Measurements from ENCODE around the gene OPTC.
"Not testable (repeated sequence)": the region's sequence is repeated elsewhere in the genome, so short reads cannot be mapped to it uniquely, and the experiment has no call there.

OPTC gene

DNA sequence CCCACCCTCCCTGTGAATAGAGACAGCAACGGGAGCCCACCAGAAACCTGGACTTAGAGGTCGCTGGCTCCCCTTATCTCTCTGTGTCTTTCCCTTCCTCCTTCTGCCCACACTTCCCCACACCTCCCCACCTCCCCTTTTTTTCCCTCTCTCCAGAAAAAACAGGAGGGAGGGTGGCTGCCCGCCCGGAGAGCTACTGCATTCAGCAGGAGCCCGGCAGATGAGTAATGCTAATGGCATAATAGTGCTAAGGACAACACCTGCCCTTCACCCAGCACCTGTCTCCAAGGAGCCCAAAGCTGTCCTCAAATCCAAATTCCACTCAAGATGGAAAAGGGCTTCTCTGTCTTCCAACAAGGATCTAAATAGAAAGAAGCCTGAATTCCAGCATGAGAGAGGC is 29.7 kb upstream of the OPTC start:
- H3K4me2 ChIP-seq (ENCODE audit: low read depth, low read length, poor library complexity, severe bottlenecking) = no peak overlapping the region
- no peaks in the 10 kb centered on the region for H3K9me2 ChIP-seq (replicated peaks; ENCODE audit: low read depth, low read length)
- TF ChIP-seq EZH2phosphoT487 (IDR thresholded peaks at IDR 0.05; ENCODE audit: borderline replicate concordance) = no peak
- TF ChIP-seq, protein P1, sequence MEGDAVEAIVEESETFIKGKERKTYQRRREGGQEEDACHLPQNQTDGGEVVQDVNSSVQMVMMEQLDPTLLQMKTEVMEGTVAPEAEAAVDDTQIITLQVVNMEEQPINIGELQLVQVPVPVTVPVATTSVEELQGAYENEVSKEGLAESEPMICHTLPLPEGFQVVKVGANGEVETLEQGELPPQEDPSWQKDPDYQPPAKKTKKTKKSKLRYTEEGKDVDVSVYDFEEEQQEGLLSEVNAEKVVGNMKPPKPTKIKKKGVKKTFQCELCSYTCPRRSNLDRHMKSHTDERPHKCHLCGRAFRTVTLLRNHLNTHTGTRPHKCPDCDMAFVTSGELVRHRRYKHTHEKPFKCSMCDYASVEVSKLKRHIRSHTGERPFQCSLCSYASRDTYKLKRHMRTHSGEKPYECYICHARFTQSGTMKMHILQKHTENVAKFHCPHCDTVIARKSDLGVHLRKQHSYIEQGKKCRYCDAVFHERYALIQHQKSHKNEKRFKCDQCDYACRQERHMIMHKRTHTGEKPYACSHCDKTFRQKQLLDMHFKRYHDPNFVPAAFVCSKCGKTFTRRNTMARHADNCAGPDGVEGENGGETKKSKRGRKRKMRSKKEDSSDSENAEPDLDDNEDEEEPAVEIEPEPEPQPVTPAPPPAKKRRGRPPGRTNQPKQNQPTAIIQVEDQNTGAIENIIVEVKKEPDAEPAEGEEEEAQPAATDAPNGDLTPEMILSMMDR (conservative IDR thresholded peaks at IDR 0.05; ENCODE audit: low read length) = no peak
- H3K36me3 ChIP-seq (ENCODE audit: insufficient read depth, low read length) = no peaks in the 10 kb centered on the region
- H3K9ac ChIP-seq (ENCODE audit: low read depth, low read length, poor library complexity, severe bottlenecking) = no peak overlapping the region
- no peaks in the 10 kb centered on the region for H3F3A ChIP-seq (ENCODE audit: low read depth)
- no peak overlapping the region for H2AFZ ChIP-seq (ENCODE audit: low read length)
- H3K4me3 ChIP-seq (ENCODE audit: low read length, poor library complexity, severe bottlenecking) = no peak overlapping the region
- no peaks in the 10 kb centered on the region for H3K27me3 ChIP-seq (ENCODE audit: insufficient read depth, low read length, poor library complexity, severe bottlenecking)
- H4K20me1 ChIP-seq (ENCODE audit: insufficient read depth, low read length, poor library complexity, severe bottlenecking) = no peaks in the 10 kb centered on the region
- no peaks in the 10 kb centered on the region for H3K4me1 ChIP-seq (ENCODE audit: insufficient read depth, low read length, poor library complexity, severe bottlenecking)
- H3K79me2 ChIP-seq (ENCODE audit: insufficient read depth, low read length) = no peaks in the 10 kb centered on the region
- H3K9me3 ChIP-seq (ENCODE audit: insufficient read depth, low read depth, low read length) = no peaks in the 10 kb centered on the region

- no peaks in the 10 kb centered on the region for H3K9me2 ChIP-seq (replicated peaks; ENCODE audit: low read depth, low read length)
- no peak overlapping the region for H3K4me3 ChIP-seq (ENCODE audit: low read length, poor library complexity, severe bottlenecking)
- H2AFZ ChIP-seq (ENCODE audit: low read length) = no peak overlapping the region
- H3K79me2 ChIP-seq (ENCODE audit: insufficient read depth, low read length) = no peaks in the 10 kb centered on the region
- TF ChIP-seq, protein P1 (conservative IDR thresholded peaks at IDR 0.05; ENCODE audit: low read length) = no peak
- TF ChIP-seq EZH2phosphoT487 (IDR thresholded peaks at IDR 0.05; ENCODE audit: borderline replicate concordance) = no peak
- no peak overlapping the region for H3K4me2 ChIP-seq (ENCODE audit: low read depth, low read length, poor library complexity, severe bottlenecking)
- H3F3A ChIP-seq (ENCODE audit: low read depth) = no peaks in the 10 kb centered on the region
- no peaks in the 10 kb centered on the region for H3K36me3 ChIP-seq (ENCODE audit: insufficient read depth, low read length)
- H3K9ac ChIP-seq (ENCODE audit: low read depth, low read length, poor library complexity, severe bottlenecking) = no peak overlapping the region
- H3K9me3 ChIP-seq (ENCODE audit: insufficient read depth, low read depth, low read length) = no peaks in the 10 kb centered on the region
- H3K27me3 ChIP-seq (ENCODE audit: insufficient read depth, low read length, poor library complexity, severe bottlenecking) = no peaks in the 10 kb centered on the region
- no peaks in the 10 kb centered on the region for H4K20me1 ChIP-seq (ENCODE audit: insufficient read depth, low read length, poor library complexity, severe bottlenecking)
- no peaks in the 10 kb centered on the region for H3K4me1 ChIP-seq (ENCODE audit: insufficient read depth, low read length, poor library complexity, severe bottlenecking)
Measured at GRCh38 chr1:203464743-203465142, 29.2 kb upstream of the OPTC start.

DNA sequence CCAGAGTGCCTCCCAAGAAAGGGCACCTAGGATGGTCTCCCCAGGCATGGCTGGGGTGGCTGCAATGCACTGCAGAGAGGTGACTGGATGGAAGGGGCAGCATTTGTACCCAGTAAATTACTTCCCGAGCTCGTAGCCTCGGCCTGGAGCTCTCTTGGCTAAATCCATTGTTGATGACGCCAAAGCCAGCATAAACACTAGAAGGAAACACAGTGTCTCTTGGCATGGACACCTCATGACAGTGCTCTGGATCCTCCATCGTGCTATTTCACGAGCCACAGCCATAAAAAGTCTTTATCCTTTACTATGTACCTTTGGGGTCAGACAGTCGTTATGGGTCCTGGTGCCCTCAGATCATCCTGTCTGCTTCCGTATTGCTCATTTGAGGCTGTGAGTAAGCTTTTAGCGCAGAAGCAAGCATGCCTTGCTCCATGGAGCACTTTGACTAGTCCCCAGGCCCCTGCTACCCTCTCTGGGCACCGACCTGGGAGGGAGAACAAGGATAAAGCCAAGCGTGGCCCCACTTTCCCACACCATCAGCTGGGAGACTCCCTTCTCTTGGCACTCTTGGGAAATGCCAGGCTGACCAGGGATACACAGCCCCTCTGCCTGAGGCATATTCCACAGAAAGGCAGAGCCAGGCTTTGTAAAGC is 28.7 kb upstream of the OPTC start:
- Histone ChIP-seq H3K4me1 (ENCODE audit: insufficient read depth, low read length, poor library complexity, severe bottlenecking) (no peaks in the 10 kb centered on the region), H3F3A (ENCODE audit: low read depth) (no peaks in the 10 kb centered on the region), H3K36me3 (ENCODE audit: insufficient read depth, low read length) (no peaks in the 10 kb centered on the region), H3K4me2 (ENCODE audit: low read depth, low read length, poor library complexity, severe bottlenecking) (no peak overlapping the region), H3K9me2 (replicated peaks; ENCODE audit: low read depth, low read length) (no peaks in the 10 kb centered on the region), H3K4me3 (ENCODE audit: low read length, poor library complexity, severe bottlenecking) (no peak overlapping the region), H4K20me1 (ENCODE audit: insufficient read depth, low read length, poor library complexity, severe bottlenecking) (no peaks in the 10 kb centered on the region), H3K9me3 (ENCODE audit: insufficient read depth, low read depth, low read length) (no peaks in the 10 kb centered on the region), H3K79me2 (ENCODE audit: insufficient read depth, low read length) (no peaks in the 10 kb centered on the region), H2AFZ (ENCODE audit: low read length) (no peak overlapping the region), H3K27me3 (ENCODE audit: insufficient read depth, low read length, poor library complexity, severe bottlenecking) (no peaks in the 10 kb centered on the region), H3K9ac (ENCODE audit: low read depth, low read length, poor library complexity, severe bottlenecking) (no peak overlapping the region)
- no peak for TF ChIP-seq EZH2phosphoT487 (IDR thresholded peaks at IDR 0.05; ENCODE audit: borderline replicate concordance)

DNA sequence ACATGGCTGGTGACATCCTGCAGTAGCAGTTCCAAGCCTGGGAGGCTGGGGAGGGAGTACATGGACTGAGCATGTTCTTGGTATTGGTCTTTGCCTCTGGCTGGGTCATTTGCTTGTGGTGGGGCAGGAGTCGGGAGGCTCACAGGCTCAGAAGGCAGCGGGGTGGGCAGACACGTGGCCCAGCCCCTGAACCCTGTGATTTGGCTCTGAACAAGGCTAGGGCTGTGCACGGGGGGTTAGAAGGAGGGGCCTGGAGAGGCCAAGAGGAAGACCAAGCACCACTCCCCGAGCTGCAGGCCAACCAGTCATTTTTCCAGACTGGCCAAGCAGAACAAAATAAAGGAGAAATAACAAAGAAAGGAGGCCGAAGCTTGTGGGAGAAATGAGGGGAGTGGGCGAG is 28.0 kb upstream of the OPTC start:
- Histone ChIP-seq H3K4me2 (ENCODE audit: low read depth, low read length, poor library complexity, severe bottlenecking) (no peak overlapping the region), H4K20me1 (ENCODE audit: insufficient read depth, low read length, poor library complexity, severe bottlenecking) (no peaks in the 10 kb centered on the region), H3K79me2 (ENCODE audit: insufficient read depth, low read length) (no peaks in the 10 kb centered on the region), H3F3A (ENCODE audit: low read depth) (no peaks in the 10 kb centered on the region), H3K9me2 (replicated peaks; ENCODE audit: low read depth, low read length) (no peaks in the 10 kb centered on the region), H3K4me3 (ENCODE audit: low read length, poor library complexity, severe bottlenecking) (no peak overlapping the region), H3K4me1 (ENCODE audit: insufficient read depth, low read length, poor library complexity, severe bottlenecking) (no peaks in the 10 kb centered on the region), H3K36me3 (ENCODE audit: insufficient read depth, low read length) (no peaks in the 10 kb centered on the region), H3K9me3 (ENCODE audit: insufficient read depth, low read depth, low read length) (no peaks in the 10 kb centered on the region), H2AFZ (ENCODE audit: low read length) (no peak overlapping the region), H3K9ac (ENCODE audit: low read depth, low read length, poor library complexity, severe bottlenecking) (no peak overlapping the region), H3K27me3 (ENCODE audit: insufficient read depth, low read length, poor library complexity, severe bottlenecking) (no peaks in the 10 kb centered on the region)
- no peak for TF ChIP-seq EZH2phosphoT487 (IDR thresholded peaks at IDR 0.05; ENCODE audit: borderline replicate concordance)
- TF ChIP-seq, protein P1 (conservative IDR thresholded peaks at IDR 0.05; ENCODE audit: low read length) = no peak

DNA sequence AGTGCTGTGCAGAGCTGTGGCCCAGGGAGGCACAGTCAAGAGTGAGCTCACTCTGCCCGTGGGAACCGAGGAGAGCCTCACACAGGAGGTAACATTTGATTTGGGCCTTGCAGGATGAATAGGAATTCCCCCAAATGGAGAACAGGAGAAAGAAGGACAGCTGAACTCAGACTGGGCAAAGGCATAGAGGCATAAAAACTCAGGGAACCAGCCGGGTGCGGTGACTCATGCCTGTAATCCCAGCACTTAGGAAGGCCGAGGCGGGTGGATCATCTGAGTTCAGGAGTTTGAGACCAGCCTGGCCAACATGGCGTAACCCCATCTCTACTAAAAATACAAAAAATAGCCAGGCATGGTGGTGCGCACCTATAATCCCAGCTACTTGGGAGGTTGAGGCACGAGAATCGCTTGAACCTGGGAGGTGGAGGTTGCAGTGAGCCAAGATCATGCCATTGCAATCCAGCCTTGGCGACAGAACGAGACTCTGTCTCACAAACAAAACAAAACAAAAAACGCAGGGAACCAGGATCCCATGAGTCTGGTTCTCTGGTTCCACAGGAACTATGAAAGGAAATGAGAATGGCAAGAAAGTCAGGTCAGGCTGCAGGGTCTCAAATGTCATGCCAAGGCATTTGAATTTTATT is 26.9 kb upstream of the OPTC start:
- not testable (repeated sequence) for H3K36me3 ChIP-seq (ENCODE audit: insufficient read depth, low read length); H3F3A ChIP-seq (ENCODE audit: low read depth); H3K4me1 ChIP-seq (ENCODE audit: insufficient read depth, low read length, poor library complexity, severe bottlenecking); H3K4me2 ChIP-seq (ENCODE audit: low read depth, low read length, poor library complexity, severe bottlenecking); H4K20me1 ChIP-seq (ENCODE audit: insufficient read depth, low read length, poor library complexity, severe bottlenecking); H3K9me2 ChIP-seq (replicated peaks; ENCODE audit: low read depth, low read length); H3K27me3 ChIP-seq (ENCODE audit: insufficient read depth, low read length, poor library complexity, severe bottlenecking); H3K4me3 ChIP-seq (ENCODE audit: low read length, poor library complexity, severe bottlenecking); H3K9me3 ChIP-seq (ENCODE audit: insufficient read depth, low read depth, low read length); H3K9ac ChIP-seq (ENCODE audit: low read depth, low read length, poor library complexity, severe bottlenecking); H2AFZ ChIP-seq (ENCODE audit: low read length); H3K79me2 ChIP-seq (ENCODE audit: insufficient read depth, low read length)
